ENCODE results near the gene SLC22A17. TPM values are rescaled to one million over a fixed set of nuclear protein-coding genes. Genes with fewer than 3 reads are reported as not detected.

The SLC22A17 gene
- polyA plus RNA-seq, 2 donors, result 4.7 to 8.3 TPM

GRCh38 chr14:23365036-23365731 is 12.5 kb upstream of the SLC22A17 start, which contains the start of gene EFS:
EFS (minus strand) TSS chr14:23365172; CDS start chr14:23365025, 147 bp downstream.
- Histone ChIP-seq H3K4me3 (ENCODE audit: low read depth in 1 of 2, low read length in 2 of 2) (peak within 1 kb of the TSS; percentile 48 to 68), H3K27ac (ENCODE audit: low read depth in 2 of 2, low read length in 1 of 2) (peak within 1 kb of the TSS; percentile 99 to 100), H3K4me1 (ENCODE audit: control insufficient read depth in 2 of 2, insufficient read depth in 2 of 2, low read length in 1 of 2) (peaks cover 7 to 16% of the 10 kb centered on the region in 2 donors), H3K9me3 (ENCODE audit: control insufficient read depth in 2 of 2, insufficient read depth in 1 of 2, low read depth in 1 of 2, low read length in 1 of 2) (no peaks in the 10 kb centered on the region), H3K36me3 (ENCODE audit: control insufficient read depth in 2 of 2, insufficient read depth in 2 of 2, low read length in 1 of 2) (peaks cover 0 to 4% of the 10 kb centered on the region in 2 donors), H3K27me3 (ENCODE audit: control insufficient read depth in 1 of 2, insufficient read depth in 2 of 2, low read length in 2 of 2) (no peaks in the 10 kb centered on the region)
- 2 to 4% methylated on average over 66 to 74 of the region's 74 CpGs for WGBS, 2 donors

DNA sequence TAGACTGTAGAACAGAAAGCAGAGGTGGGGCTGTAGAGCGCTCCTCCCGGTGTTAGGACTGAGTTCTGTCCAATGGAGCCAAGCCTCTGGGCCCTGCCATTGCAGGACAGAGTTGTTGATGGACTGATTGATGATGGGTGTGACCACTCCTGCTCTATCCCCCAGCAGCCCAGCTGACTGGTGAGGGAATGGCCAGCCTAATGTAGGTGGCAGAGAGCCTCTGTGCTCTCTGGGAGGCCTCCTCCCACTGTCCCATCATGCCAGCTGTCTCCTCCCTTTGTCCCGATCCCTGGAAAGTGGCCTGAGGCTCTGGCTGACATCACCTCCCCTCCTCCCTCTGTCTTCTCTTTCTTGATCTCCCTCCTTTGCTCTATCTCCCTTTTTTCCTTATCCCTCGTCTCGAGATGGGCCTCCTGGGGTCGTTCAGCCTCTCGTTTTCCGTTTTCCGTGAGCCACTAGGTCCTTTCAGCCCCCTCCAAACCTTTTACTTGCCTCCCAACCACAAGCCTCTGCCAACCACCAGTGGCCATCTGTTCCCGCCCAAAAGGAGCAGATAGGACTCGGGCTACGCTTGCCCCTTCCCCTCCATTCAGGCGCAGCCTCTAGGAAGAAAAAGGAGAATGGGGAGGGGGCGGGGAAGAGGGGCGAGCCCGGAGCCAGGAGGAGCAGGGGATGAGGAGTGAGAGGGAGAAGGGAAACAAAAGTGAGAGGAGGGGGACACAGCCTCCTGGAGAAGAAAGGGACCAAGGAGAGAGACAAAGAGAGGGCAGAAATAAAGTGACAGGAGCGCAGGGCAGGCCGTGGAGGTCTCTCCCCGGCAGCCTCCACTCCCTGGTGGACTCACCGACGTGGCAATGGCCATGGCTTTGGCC is 11.7 kb upstream of the SLC22A17 start:
- Histone ChIP-seq H3K27ac (ENCODE audit: low read depth in 2 of 2, low read length in 1 of 2) (peak overlapping the region; percentile 99 to 100), H3K9me3 (ENCODE audit: control insufficient read depth in 2 of 2, insufficient read depth in 1 of 2, low read depth in 1 of 2, low read length in 1 of 2) (no peaks in the 10 kb centered on the region), H3K36me3 (ENCODE audit: control insufficient read depth in 2 of 2, insufficient read depth in 2 of 2, low read length in 1 of 2) (peaks cover 0 to 11% of the 10 kb centered on the region in 2 donors), H3K4me3 (ENCODE audit: low read depth in 1 of 2, low read length in 2 of 2) (peak overlapping the region; percentile 48 to 68), H3K4me1 (ENCODE audit: control insufficient read depth in 2 of 2, insufficient read depth in 2 of 2, low read length in 1 of 2) (peaks cover 7 to 13% of the 10 kb centered on the region in 2 donors), H3K27me3 (ENCODE audit: control insufficient read depth in 1 of 2, insufficient read depth in 2 of 2, low read length in 2 of 2) (no peaks in the 10 kb centered on the region)
- 8 to 25% methylated on average over 21 of the region's 21 CpGs for WGBS, 2 donors

DNA sequence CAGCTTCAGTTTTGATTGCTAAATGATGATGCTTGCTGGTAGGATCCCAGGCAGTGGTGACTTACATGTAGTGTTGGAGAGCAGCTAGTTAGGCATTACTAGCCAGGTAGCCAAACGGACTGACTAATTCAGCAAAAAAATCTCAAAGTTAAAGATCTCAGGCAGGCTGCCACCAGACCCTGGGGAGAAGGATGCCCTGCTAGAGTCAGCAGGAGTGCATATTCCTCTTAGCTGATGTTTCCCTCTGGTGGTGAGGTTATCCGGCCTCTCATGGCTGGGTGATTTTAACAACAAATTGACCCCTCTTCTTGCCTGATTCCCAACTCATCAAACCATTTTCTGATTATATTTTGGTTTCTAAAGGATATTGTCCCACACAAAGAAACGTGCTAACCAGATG is 9.5 kb upstream of the SLC22A17 start:
- H3K4me3 ChIP-seq (ENCODE audit: low read depth in 1 of 2, low read length in 2 of 2), result no peak overlapping the region
- peaks cover 6 to 10% of the 10 kb centered on the region in 2 donors for H3K4me1 ChIP-seq (ENCODE audit: control insufficient read depth in 2 of 2, insufficient read depth in 2 of 2, low read length in 1 of 2)
- WGBS, 2 donors, result 46 to 53% methylated on average over 3 of the region's 3 CpGs
- no peaks in the 10 kb centered on the region for H3K27me3 ChIP-seq (ENCODE audit: control insufficient read depth in 1 of 2, insufficient read depth in 2 of 2, low read length in 2 of 2)
- H3K36me3 ChIP-seq (ENCODE audit: control insufficient read depth in 2 of 2, insufficient read depth in 2 of 2, low read length in 1 of 2), result peaks cover 0 to 23% of the 10 kb centered on the region in 2 donors
- H3K27ac ChIP-seq (ENCODE audit: low read depth in 2 of 2, low read length in 1 of 2), result no peak overlapping the region
- H3K9me3 ChIP-seq (ENCODE audit: control insufficient read depth in 2 of 2, insufficient read depth in 1 of 2, low read depth in 1 of 2, low read length in 1 of 2), result no peaks in the 10 kb centered on the region

- Histone ChIP-seq H3K4me1 (ENCODE audit: control insufficient read depth in 2 of 2, insufficient read depth in 2 of 2, low read length in 1 of 2) (peaks cover 5 to 8% of the 10 kb centered on the region in 2 donors), H3K9me3 (ENCODE audit: control insufficient read depth in 2 of 2, insufficient read depth in 1 of 2, low read depth in 1 of 2, low read length in 1 of 2) (no peaks in the 10 kb centered on the region), H3K27ac (ENCODE audit: low read depth in 2 of 2, low read length in 1 of 2) (no peak overlapping the region), H3K36me3 (ENCODE audit: control insufficient read depth in 2 of 2, insufficient read depth in 2 of 2, low read length in 1 of 2) (peaks cover 0 to 26% of the 10 kb centered on the region in 2 donors), H3K27me3 (ENCODE audit: control insufficient read depth in 1 of 2, insufficient read depth in 2 of 2, low read length in 2 of 2) (no peaks in the 10 kb centered on the region), H3K4me3 (ENCODE audit: low read depth in 1 of 2, low read length in 2 of 2) (no peak overlapping the region)
- 68 to 72% methylated on average over 6 of the region's 6 CpGs for WGBS, 2 donors
Observed at GRCh38 chr14:23361763-23362162, 9.1 kb upstream of the SLC22A17 start.

- no peak overlapping the region for H3K27ac ChIP-seq (ENCODE audit: low read depth in 2 of 2, low read length in 1 of 2)
- no peaks in the 10 kb centered on the region for H3K9me3 ChIP-seq (ENCODE audit: control insufficient read depth in 2 of 2, insufficient read depth in 1 of 2, low read depth in 1 of 2, low read length in 1 of 2)
- H3K4me1 ChIP-seq (ENCODE audit: control insufficient read depth in 2 of 2, insufficient read depth in 2 of 2, low read length in 1 of 2), result peaks cover 5% of the 10 kb centered on the region in 2 donors
- no peaks in the 10 kb centered on the region for H3K27me3 ChIP-seq (ENCODE audit: control insufficient read depth in 1 of 2, insufficient read depth in 2 of 2, low read length in 2 of 2)
- H3K36me3 ChIP-seq (ENCODE audit: control insufficient read depth in 2 of 2, insufficient read depth in 2 of 2, low read length in 1 of 2), result peaks cover 0 to 26% of the 10 kb centered on the region in 2 donors
- no peak overlapping the region for H3K4me3 ChIP-seq (ENCODE audit: low read depth in 1 of 2, low read length in 2 of 2)
Observed at GRCh38 chr14:23361320-23361719, 8.6 kb upstream of the SLC22A17 start.

DNA sequence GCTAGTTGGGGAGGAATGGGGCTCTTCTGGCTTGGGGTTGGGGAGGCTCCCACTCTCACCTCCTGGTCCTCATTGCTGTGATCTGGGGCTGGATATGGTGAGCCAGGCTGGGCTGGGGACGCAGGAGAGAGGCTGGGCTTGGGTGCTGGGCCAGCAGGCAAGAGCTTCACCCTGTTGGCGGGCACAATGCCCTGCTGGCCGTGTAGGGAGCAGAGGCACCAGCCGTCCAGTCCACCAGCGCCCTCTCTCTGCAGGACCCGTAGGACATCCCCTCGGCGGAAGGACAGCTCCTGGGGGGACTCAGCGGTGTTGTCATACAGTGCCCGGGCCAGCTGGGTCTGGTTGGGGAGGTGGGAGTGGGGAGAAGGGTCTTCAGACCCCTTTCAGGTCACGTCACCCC is 7.8 kb upstream of the SLC22A17 start:
- Histone ChIP-seq H3K9me3 (ENCODE audit: control insufficient read depth in 2 of 2, insufficient read depth in 1 of 2, low read depth in 1 of 2, low read length in 1 of 2) (no peaks in the 10 kb centered on the region), H3K4me1 (ENCODE audit: control insufficient read depth in 2 of 2, insufficient read depth in 2 of 2, low read length in 1 of 2) (peaks cover 5% of the 10 kb centered on the region in 2 donors), H3K27ac (ENCODE audit: low read depth in 2 of 2, low read length in 1 of 2) (no peak overlapping the region), H3K27me3 (ENCODE audit: control insufficient read depth in 1 of 2, insufficient read depth in 2 of 2, low read length in 2 of 2) (no peaks in the 10 kb centered on the region), H3K36me3 (ENCODE audit: control insufficient read depth in 2 of 2, insufficient read depth in 2 of 2, low read length in 1 of 2) (peaks cover 0 to 26% of the 10 kb centered on the region in 2 donors), H3K4me3 (ENCODE audit: low read depth in 1 of 2, low read length in 2 of 2) (no peak overlapping the region)
- 71 to 76% methylated on average over 11 of the region's 11 CpGs for WGBS, 2 donors

- Histone ChIP-seq H3K4me3 (ENCODE audit: low read depth in 1 of 2, low read length in 2 of 2) (no peak overlapping the region), H3K36me3 (ENCODE audit: control insufficient read depth in 2 of 2, insufficient read depth in 2 of 2, low read length in 1 of 2) (peaks cover 0 to 26% of the 10 kb centered on the region in 2 donors), H3K4me1 (ENCODE audit: control insufficient read depth in 2 of 2, insufficient read depth in 2 of 2, low read length in 1 of 2) (peaks cover 5% of the 10 kb centered on the region in 2 donors), H3K27me3 (ENCODE audit: control insufficient read depth in 1 of 2, insufficient read depth in 2 of 2, low read length in 2 of 2) (no peaks in the 10 kb centered on the region), H3K27ac (ENCODE audit: low read depth in 2 of 2, low read length in 1 of 2) (no peak overlapping the region), H3K9me3 (ENCODE audit: control insufficient read depth in 2 of 2, insufficient read depth in 1 of 2, low read depth in 1 of 2, low read length in 1 of 2) (no peaks in the 10 kb centered on the region)
- 85 to 87% methylated on average over 22 of the region's 22 CpGs for WGBS, 2 donors
Observed at GRCh38 chr14:23359722-23360447, 7.2 kb upstream of the SLC22A17 start.

- Histone ChIP-seq H3K27ac (ENCODE audit: low read depth in 2 of 2, low read length in 1 of 2) (no peak overlapping the region), H3K4me1 (ENCODE audit: control insufficient read depth in 2 of 2, insufficient read depth in 2 of 2, low read length in 1 of 2) (peaks cover 4 to 5% of the 10 kb centered on the region in 2 donors), H3K36me3 (ENCODE audit: control insufficient read depth in 2 of 2, insufficient read depth in 2 of 2, low read length in 1 of 2) (peaks cover 0 to 26% of the 10 kb centered on the region in 2 donors), H3K9me3 (ENCODE audit: control insufficient read depth in 2 of 2, insufficient read depth in 1 of 2, low read depth in 1 of 2, low read length in 1 of 2) (no peaks in the 10 kb centered on the region), H3K27me3 (ENCODE audit: control insufficient read depth in 1 of 2, insufficient read depth in 2 of 2, low read length in 2 of 2) (no peaks in the 10 kb centered on the region), H3K4me3 (ENCODE audit: low read depth in 1 of 2, low read length in 2 of 2) (no peak overlapping the region)
- 81 to 93% methylated on average over 11 of the region's 11 CpGs for WGBS, 2 donors
Observed at GRCh38 chr14:23359167-23359626, 6.5 kb upstream of the SLC22A17 start.

- H3K27me3 ChIP-seq (ENCODE audit: control insufficient read depth in 1 of 2, insufficient read depth in 2 of 2, low read length in 2 of 2), result no peaks in the 10 kb centered on the region
- H3K36me3 ChIP-seq (ENCODE audit: control insufficient read depth in 2 of 2, insufficient read depth in 2 of 2, low read length in 1 of 2), result peaks cover 0 to 26% of the 10 kb centered on the region in 2 donors
- no peaks in the 10 kb centered on the region for H3K9me3 ChIP-seq (ENCODE audit: control insufficient read depth in 2 of 2, insufficient read depth in 1 of 2, low read depth in 1 of 2, low read length in 1 of 2)
- no peak overlapping the region for H3K27ac ChIP-seq (ENCODE audit: low read depth in 2 of 2, low read length in 1 of 2)
- WGBS, 2 donors, result 87 to 89% methylated on average over 12 of the region's 12 CpGs
- no peak overlapping the region for H3K4me3 ChIP-seq (ENCODE audit: low read depth in 1 of 2, low read length in 2 of 2)
- H3K4me1 ChIP-seq (ENCODE audit: control insufficient read depth in 2 of 2, insufficient read depth in 2 of 2, low read length in 1 of 2), result peaks cover 0 to 5% of the 10 kb centered on the region in 2 donors
Observed at GRCh38 chr14:23358553-23359166, 6.0 kb upstream of the SLC22A17 start.
